ENCODE data around the gene BMP8A.

- TF ChIP-seq POLR2AphosphoS5 (IDR thresholded peaks at IDR 0.05; ENCODE audit: low read depth, low read length) (no peak), TAF1 (IDR thresholded peaks at IDR 0.05; ENCODE audit: low read depth, low read length) (no peak)
Measured at GRCh38 chr1:39474810-39475209, 16.6 kb upstream of the BMP8A start.
